Measurements from ENCODE around the gene ANKRD1.

DNA sequence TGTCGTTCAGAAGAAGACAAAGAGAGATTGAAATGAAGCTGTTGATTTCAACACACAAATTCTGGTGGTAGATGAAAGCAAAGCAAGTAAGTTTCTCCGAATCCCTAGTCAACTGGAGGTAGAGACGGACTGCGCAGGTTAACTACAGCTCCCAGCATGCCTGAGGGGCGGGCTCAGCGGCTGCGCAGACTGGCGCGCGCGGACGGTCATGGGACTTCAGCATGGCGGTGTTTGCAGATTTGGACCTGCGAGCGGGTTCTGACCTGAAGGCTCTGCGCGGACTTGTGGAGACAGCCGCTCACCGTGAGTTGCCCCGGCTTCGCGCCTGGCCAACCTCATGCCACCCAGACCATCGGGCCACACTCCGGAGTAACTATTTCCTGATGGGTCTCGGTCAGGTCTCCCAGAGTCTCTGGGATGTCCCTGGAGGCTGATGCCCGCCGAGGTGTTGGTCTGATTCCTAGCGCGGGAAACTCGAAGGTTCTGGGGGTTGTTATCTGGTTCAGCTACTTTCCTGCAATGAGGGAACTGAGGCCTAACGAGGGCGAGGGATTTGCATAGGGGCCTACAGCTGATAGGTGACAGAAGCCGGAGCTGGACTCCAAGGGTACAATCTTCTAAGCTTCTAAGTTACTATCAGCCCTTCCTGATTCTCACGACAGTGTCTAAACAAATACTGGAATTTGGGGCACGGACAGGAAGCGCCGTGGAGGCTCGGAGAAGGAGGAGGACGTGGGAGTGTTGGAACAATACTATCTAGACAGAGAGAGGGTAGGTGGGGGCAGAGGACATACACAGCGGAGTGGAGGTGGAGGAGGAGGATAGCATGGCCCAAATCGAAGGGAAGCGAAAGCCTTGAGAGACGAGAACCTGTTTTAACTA lies 48.9 kb downstream of the ANKRD1 start, which contains the start of gene RPP30:
- no peak for TF ChIP-seq ZC3H10 (CRISPR knock-in tag; IDR thresholded peaks at IDR 0.05)
- no peak for TF ChIP-seq ARNTL (CRISPR knock-in tag; IDR thresholded peaks at IDR 0.05; ENCODE audit: borderline replicate concordance, low read depth)
- TF ChIP-seq, protein P1, sequence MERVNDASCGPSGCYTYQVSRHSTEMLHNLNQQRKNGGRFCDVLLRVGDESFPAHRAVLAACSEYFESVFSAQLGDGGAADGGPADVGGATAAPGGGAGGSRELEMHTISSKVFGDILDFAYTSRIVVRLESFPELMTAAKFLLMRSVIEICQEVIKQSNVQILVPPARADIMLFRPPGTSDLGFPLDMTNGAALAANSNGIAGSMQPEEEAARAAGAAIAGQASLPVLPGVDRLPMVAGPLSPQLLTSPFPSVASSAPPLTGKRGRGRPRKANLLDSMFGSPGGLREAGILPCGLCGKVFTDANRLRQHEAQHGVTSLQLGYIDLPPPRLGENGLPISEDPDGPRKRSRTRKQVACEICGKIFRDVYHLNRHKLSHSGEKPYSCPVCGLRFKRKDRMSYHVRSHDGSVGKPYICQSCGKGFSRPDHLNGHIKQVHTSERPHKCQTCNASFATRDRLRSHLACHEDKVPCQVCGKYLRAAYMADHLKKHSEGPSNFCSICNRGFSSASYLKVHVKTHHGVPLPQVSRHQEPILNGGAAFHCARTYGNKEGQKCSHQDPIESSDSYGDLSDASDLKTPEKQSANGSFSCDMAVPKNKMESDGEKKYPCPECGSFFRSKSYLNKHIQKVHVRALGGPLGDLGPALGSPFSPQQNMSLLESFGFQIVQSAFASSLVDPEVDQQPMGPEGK (CRISPR knock-in tag; IDR thresholded peaks at IDR 0.05; ENCODE audit: borderline replicate concordance): no peak
- no peak for TF ChIP-seq ESRRG (CRISPR knock-in tag; IDR thresholded peaks at IDR 0.05)

Data from SK-N-SH treated with all-trans-retinoic acid at 6 μM for 48 hours (cell line).